ENCODE measurements around the gene RALGAPA2.

RALGAPA2 gene

DNA sequence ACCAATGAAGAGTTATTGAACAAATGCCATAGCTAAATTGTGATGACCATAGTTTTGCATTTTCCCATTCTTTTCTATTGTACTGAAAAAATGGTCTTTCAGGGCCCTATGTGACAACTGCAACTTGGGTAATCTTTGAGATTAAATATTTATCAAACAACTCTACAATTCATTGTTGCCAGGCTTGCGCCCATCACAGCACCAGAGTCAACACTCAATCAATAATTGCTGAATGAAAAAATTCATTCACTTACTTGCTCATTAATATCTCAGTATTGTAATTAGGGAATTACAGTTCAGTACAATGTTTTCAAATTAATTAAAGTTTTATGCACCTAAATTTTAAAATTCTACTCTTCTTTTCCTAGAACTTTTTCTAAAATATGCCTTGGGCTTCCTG is 7.7 kb upstream of the RALGAPA2 start:
- no peak for DNase-seq

DNA sequence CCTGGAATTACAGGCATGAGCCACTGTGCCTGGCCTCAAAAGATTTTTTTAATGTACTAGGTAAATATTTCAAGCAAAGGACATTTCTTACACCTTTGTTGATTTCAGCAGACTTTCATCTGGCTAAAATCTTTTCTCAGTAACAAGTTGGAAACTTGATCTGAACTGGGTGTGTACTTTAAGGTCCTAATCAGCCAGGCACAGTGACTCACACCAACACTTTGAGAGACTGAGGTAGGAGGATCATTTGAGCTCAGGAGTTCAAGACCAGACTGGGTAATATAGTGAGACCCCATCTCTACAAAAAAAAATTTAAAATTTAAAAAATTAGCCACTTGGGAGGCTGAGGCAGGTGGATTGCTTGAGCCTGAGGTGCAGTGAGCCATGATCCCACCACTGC is 7.0 kb upstream of the RALGAPA2 start:
- no peak for DNase-seq

DNA sequence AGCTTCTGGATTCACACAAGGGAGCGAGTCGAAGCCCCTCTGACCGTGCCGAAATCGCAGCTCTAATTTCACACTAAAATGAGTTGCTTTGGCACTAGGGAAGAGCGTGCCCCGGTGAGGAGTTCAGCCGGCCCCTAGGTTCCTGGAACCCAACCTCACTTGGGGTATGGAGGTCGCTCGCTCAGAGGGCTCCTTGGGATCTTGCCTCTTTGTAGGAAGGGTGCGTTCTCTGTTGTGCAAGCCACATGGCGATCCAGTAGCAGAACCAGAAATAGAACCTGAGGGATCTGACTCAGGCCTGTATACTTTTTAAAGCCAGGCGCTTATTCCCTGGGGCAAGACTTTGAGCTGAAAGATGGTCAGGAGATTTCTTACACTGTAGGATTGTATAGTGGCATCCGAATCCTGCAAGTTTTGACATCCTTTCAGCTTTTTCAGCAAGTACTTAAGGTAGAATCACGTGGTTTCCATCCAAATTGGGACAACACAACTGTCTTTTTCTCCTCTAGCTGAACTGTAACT is 861 bp upstream of the RALGAPA2 start:
- DNase-seq = peak; percentile 39

DNA sequence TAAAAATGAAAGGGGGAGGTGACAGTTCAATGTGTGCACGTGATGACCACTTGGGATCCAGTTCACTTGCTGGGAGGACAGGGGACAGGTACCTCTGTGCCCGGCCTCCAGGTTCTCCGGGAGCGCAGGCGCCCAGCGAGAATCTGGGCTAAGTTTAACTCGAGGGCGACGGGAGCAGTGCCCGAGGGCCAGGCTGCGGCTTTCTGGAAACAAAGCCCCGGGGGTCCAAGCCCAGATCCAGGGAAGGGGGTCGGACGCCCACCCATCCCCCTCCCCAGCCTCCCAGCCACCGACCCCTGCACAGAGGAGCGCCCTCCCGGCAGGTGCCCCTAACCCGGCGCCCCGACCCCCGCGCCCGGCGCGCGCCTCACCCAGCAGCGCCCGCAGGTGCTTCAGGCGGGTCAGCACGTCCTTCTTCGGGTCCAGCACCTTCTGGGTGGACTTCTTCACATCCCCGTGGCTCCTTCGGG is 405 bp downstream of the RALGAPA2 start:
- DNase-seq = peak; percentile 66

DNA sequence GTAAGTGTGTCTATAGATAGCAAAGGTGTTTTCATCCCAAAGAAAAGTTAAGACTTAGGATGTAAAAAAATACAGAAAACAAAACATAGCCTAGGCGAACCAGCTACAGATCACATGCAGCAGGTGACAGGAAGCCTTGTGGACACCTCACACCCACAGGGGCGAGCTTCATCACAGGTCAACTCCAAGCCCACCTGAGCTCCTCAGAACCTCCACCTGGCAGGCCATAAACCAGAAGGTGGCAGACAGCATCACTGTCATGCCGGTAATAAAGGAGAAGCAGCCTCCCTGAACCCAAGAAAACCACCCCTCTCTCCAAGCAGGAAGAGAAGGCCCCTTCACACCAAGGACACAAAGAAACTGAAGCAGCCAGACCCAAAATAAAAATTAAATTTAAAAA is 1.0 kb downstream of the RALGAPA2 start:
- peak; percentile 60 for DNase-seq

DNA sequence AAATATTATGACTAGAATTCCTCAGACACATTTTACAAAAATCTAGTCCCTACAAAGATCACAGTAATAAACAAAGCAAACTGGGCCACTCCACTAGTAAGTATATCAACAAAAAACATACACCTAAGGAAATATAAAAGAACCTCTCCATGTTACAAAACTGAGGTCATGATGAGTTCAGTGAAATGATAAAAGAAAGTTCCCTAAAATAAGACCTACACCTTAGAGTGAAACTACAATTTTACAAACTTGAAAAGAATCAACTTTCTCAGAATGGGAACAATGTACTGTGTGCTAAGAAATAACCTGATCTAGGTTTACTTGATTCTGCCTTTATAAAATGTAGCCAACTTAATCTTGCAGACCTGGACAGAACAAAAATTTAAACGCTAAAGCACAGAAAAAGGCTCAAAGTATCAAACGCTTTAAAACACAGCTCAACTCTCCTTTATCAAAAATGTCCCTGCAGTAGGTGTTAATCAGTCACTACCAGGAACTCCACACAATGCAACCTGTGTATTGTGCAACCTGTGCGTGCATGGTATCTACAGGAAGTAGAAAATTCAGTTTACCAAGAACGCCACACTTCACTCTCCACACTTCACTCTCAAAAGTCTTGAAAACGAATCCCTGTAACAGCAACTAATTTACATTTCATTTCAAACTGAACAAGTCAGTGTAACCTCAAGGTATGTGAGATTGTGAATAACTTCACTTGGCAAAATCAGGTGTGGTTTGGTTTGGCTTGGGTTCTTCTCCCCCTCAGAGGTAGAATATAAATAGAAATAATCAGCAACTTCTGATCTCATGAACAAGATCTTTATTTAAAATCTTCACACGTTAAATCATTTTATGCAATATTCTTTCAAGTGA is 1.8 kb downstream of the RALGAPA2 start:
- peak; percentile 33 for DNase-seq

DNA sequence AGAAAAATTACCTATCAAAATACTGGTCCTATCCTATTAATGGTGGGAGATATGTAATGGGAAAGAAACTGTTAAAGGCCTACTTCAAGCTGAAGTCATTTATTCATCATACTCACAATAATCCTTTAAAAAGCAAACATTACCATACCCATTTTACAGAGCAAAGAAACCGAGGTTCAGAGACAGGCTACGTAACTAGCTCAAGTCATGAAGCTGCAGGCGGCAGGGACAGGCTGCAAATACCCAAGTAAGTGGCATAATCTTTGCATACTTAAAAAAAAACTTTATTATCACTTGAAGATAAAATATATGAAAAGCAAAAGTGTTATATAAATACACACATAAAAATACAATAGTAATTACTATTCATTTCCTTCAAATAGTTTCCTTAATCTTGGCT is 2.6 kb downstream of the RALGAPA2 start:
- DNase-seq = no peak

DNA sequence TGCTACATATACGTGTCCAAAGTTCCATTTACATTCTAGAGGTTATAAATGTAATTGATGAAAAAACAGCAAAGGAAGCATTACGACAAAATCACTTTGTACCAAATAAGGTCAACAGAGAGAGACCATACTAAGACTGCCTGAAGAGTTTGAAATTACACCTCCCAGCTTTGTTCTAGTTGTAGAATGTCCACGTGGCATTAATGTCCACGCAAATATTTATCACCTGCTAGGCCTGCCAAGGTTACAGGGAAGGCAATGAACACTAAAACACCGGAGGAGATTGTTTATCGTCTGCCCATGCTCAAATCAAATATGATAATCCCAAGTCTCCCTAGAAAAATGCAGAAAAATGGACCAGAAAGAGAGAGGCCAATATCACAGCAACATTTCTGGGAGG is 6.2 kb downstream of the RALGAPA2 start:
- peak; percentile 16 for DNase-seq

DNA sequence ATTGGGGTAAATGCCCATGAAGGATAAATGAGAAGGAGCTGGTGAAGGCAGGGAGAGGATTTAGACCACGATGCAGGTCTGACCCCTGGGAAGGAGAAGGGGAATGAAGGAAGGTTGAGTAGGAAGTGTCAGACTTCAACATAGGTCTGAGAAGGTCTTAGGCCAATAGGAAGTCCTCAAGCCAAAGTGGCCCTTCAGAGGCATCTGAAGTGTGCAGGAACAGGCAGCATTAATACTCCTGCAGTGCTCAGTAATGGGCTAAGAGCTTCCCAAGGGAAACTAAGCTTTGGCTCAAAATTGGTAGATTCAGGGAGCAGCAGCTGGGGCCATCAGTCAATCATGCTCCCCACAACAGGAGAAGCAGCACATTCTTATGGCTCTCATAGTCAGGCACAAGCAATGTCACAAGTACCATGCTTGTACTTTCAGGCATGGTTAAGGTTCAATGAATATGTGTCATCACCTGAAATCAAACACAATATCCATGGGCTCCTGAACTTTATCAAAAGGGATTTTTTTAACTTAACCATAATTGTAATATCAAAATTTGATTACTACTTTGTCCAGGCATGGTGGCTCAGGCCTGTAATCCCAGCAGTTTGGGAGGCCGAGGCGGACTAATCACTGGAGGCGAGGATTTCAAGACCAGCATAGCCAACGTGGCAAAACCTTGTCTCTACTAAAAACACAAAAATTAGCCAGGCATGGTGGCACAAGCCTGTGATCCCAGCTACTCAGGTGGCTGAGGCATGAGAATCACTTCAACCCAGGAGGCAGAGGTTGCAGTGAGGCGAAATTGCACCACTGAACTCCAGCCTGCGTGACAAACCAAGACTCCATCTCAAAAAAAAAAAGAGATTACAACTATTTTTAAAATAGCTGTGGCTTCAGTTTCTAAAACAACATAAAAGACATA is 9.9 kb downstream of the RALGAPA2 start:
- DNase-seq = no peak

DNA sequence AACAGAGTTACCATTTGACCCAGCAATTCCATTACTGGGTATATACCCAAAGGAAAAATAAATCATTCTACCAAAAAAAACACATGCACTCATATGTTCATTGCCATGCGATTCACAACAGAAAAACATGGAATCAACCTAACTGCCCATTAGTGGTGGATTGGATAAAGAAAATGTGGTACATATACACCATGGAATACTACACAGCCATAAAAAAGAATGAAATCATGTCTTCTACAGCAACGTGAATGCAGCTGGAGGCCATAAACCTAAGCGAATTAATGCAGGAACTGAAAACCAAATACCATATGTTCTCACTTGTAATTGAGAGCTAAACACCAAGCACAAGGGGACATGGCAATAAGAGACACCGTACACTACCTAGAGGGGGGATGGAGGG is 12.5 kb downstream of the RALGAPA2 start:
- no peak for DNase-seq

DNA sequence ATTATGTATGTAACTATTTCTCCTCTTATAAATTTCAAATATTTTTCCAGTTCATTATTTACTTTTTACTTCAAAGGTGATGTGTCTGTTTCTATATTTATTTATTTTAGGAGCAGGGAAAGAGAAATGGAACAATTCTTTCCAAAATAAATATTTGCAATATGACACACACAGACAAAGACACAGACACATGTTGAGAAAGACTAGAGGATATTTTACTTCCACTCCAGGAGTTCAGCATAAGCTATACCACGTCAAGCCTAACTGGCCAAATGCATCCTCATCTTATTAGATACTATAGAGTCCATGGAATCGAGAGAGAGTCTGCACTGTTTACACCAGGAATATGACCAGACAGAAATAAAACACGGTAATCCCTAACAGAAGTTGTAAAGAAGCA is 13.3 kb downstream of the RALGAPA2 start:
- DNase-seq = peak; percentile 53

DNA sequence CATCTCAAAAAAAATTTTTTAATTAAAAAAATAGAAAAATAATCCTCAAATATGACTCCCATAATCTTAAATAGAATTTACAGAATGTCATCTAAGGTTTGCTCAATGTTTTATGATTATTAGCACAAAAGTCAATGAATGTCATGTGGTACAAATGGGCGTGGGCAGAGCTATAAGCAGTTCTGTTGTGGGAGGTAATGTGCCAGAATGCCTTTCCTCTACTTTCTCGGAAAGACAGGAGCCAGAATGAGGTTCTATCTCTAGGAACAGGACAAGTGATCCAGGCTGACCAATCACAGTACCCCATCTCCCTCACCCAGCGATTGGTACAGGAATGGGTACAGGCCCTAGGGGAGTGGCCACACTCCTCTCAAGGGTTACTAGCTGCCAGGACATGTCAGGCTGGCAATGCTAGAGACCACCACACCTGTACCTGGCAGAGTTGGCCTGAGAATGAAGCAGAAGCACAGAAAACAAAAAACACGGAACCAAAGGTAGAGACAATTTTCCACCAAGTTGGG is 15.1 kb downstream of the RALGAPA2 start:
- DNase-seq = no peak

DNA sequence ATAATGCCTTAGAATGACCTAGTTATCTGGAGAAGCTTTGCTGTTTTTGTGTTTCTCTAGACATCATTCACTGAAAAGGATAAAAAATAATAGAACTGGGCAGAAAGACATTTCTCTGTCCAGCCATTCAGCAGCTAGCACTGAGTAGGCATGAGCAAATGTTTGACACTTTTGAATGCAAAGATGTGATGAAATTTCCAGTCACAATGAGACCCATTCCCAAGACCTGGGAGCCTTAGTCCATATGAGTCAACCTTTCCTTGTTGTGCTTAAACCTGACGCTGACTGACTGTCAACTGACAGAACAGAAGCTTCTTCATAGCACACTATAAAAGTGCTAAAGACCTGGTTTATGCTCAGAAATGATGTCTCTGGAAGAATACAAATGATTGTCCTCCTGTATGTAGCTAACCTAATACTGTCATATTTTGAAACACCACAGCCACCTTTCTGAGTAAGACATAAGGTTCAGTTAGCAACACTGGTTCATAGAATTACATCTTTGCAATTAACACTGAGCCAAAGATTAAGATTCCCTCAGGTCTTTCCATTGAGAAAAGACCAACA is 17.1 kb downstream of the RALGAPA2 start:
- DNase-seq = no peak

DNA sequence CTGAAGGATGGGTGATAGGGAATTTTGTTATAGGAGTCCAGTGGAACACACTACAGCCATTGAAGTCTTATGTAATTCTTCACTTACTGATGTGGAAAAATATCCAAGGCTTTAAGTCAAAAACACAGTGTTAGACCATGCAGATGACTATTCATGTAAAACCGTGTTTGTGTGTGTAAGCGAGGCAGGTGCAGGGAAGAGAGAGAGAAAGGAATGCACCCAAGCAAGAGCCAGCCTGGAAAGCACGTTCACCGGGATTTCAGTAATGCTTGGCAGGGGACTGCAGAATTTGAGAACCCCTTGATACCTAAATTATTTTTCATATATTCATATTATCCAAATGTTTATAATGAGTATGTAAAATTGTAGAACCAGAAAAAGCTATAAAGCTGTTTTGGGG is 17.9 kb downstream of the RALGAPA2 start:
- no peak for DNase-seq

DNA sequence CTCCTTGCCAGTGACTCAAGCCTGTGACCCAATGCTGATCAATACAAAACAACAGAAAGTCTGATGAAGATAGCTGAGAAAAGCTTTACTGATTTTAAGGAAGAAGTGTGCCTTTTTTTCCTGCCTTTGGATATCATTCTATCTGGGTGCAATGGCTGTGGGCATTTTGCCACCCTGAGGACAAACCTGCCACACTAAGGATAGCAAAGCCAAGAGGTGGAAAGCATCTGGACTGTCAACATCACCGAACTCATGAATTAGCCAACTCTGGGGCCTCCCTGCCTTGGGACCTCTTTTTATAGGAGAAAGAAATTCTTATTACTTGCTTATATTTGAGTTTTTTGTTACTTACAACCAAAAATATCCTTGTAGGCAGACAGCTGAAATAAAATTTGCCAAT is 19.9 kb downstream of the RALGAPA2 start:
- no peak for DNase-seq

DNA sequence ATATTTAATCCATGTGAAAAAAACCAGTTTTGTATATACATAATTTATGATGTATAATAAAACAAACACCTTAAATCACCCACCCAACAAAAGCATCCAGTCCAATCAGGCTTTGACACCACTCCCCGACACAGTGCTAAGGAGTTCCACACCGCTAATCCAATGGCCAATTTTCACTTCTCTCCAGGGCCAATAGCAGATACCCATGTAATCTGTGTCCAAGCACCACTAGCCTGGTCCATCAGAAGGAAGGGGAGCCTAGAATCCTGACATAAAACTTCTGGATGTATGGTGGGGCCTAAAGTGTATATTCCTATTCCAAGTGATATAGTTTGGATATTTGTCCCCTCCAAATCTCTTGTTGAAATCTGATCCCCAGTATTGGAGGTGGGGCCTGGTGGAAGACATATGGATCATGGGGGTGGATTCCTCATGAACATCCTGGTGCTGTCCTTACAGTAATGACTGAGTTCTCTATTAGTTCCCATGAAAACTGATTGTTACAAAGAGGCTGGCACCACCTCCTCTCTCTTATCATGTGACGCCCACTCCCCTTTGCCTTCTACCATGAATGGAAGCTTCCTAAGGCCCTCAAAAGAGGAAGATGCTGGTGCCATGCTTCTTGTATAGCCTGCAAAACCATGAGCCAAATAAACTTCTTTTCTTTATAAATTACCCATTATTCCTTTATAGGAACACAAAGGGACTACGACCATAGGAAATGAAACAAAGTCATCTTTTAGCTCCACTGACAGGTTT is 20.8 kb downstream of the RALGAPA2 start:
- no peak for DNase-seq

DNA sequence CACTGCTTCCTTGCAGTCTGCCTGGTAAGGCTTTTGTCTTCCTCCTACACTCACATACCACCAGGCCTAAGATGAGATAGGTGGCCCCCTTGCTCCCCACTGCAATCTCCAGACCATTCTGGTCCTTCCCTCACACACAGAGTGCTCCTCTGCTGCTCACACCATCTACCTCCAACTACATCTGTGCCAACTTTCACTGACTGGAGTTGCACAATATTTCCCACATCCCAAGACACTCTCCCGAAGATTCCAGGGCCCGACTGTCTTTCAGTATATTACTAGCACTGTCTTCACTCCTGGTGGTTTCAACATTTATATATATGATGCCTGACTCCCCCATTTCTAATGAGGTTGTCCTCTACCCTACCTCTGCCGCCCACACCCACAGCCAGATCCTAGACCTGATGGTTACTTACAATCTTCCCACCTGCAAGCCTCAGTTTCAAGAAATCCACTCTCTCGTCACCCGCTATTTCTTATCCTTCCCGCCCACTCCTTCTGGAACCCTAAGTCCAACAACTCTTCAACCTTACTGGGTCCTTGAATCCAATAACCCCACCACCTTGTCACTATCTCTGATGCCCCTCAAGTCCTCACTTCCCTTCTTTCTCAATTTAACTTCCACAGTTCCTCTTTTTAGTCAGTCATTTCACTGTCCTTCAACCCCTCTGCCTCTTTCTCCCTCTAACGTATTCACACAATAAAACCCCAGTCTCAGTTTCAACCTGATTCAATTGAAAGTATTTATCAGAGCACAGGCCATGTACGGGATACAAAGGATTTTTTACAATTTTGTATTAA is 21.6 kb downstream of the RALGAPA2 start:
- DNase-seq = no peak

DNA sequence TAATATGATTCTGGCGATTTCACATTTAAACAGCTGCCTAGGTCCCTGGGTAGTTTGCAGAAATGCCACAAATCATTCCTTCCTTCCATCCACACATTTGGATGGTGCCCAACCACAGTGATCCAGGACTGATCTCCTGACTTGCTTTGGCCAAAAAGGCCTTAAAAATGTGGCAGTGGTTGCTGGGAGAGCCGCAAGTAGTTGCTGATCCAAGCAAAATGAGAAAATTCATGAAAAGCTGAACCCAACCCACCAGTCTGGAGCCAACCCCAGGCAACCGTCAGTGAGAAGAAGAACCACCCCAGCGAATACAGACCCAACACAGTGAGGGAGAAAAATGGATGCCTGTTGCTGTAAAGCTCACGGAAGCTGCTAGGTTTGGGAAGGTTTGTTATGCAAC is 25.1 kb downstream of the RALGAPA2 start:
- DNase-seq = no peak

DNA sequence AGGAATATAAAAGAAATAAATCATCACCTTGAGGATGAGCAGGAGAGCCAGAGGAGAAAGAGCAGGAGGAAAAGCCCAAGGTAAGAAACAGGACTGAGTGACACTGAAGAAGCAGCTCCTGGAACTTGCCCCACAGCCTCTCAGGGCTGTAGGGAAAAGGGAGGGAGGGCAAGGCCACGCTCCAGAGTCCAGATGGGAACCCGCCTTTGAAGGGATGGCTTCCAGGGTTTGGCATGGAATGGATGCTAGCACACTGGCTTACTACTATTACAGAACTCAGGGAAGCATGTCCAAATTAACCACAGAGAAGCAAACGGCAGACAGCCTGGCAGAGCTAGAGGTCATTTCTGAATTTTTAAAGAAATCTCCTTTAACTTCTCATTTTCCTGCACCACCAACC is 26.8 kb downstream of the RALGAPA2 start:
- DNase-seq = no peak

DNA sequence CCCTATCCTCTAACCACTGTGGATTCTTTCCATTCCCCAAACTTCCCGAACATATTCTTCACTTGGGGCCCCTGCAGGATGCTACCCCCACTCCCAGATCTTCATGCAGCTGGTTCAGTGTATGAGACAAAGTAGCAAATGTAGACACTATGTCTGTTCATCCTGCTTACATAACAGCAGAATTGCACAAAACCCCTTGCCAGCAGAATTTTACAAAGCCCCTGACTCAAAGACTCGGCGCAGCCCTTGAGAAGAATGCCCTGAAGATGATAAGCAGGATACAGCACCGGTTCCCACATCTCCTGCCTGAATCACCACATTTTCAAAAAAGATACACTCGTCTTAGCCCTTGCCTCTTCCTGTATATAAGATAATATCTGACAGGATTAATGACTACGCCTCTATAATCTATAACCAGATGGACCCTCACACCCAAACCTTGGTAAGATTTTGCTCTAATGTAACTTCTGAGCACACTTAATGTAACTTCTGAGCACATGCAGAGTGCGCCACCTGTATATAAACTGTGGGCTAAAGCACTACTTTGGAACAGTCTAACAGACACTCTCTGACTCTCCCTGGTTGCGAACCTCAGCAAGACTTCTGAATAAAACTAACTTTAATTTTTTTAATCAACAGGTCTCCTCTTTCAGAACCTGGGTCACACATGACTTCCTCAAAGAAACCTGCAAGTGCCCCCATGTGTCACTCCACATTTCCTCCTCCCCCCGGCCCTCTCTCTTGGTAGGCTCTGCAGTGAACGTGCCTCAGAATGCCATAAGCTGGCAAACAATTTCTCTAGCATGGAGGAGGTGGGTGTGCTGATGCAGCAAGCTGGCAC is 28.7 kb downstream of the RALGAPA2 start:
- no peak for DNase-seq

All from NCI-H146 (cell line).